Panc1 (cell line): ENCODE measurements around the gene INHA. TPM values are rescaled to one million over a fixed set of nuclear protein-coding genes. Genes with fewer than 3 reads are reported as not detected.

Experiments used
- ATAC-seq: fragments of 200-7000 bp; cut with Tn5 transposase; 2 replicates; pipeline ENCODE4 v1.9.1; 2020; ENCODE audit warnings: mild to moderate bottlenecking, moderate library complexity
- Bru-seq: library from RNA; stranded (reverse); fragments of 400-500 nt; gene quantifications from one replicate; lab custom pipeline; 2021; lab: Mats Ljungman, UMichigan
- BruChase-seq, 2 experiments: library from RNA; stranded (reverse); fragments of 400-500 nt; gene quantifications; one replicate each; lab custom pipeline; 2021; lab: Mats Ljungman, UMichigan
- BruUV-seq: library from RNA; stranded (reverse); fragments of 400-500 nt; replicated peaks from 2 replicates; lab custom pipeline; 2021; lab: Mats Ljungman, UMichigan
- CTCF ChIA-PET: fragments of 300-600 bp; sonication (Branson Sonifier 250); formaldehyde crosslinking; loops from one replicate; lab custom pipeline; 2022; ENCODE audit warnings: antibody characterized with exemption; lab: Charles Lee
- POLR2A ChIA-PET: fragments of 300-600 bp; sonication (Branson Sonifier 250); formaldehyde crosslinking; loops from one replicate; lab custom pipeline; 2022; ENCODE audit warnings: antibody characterized with exemption; lab: Charles Lee
- DNase-seq: peaks from one replicate; pipeline ENCODE4 v3.0.0-alpha.2; 2010; ENCODE audit warnings: low read depth, low spot score
- H3K27ac ChIP-seq: 2 replicates; pipeline ENCODE4 v1.5.1; 2011; ENCODE audit warnings: mild to moderate bottlenecking, low read length, inconsistent platforms
- H3K27me3 ChIP-seq: fragments of 200-500 bp; sonication (Bioruptor generic); 2 replicates; pipeline ENCODE4 v1.6.0; 2014; ENCODE audit warnings: low read length, inconsistent platforms; ENCODE audit not compliant: control insufficient read depth, insufficient read depth
- H3K36me3 ChIP-seq: fragments of 200-500 bp; sonication (Bioruptor generic); 2 replicates; pipeline ENCODE4 v1.5.1; 2014; ENCODE audit warnings: inconsistent platforms, mild to moderate bottlenecking, low read length, moderate library complexity; ENCODE audit not compliant: control insufficient read depth, insufficient read depth
- H3K4me1 ChIP-seq: 2 replicates; pipeline ENCODE4 v1.5.1; 2011; ENCODE audit warnings: inconsistent platforms, mild to moderate bottlenecking, low read length, moderate library complexity; ENCODE audit not compliant: control insufficient read depth, insufficient read depth
- H3K4me3 ChIP-seq, 2 experiments: 2 replicates each; pipeline ENCODE4 v1.5.1; 2011 to 2012; ENCODE audit warnings: low read depth in 2 of 2, low read length in 2 of 2, mild to moderate bottlenecking in 2 of 2, inconsistent platforms in 1 of 2, moderate library complexity in 1 of 2
- H3K9me3 ChIP-seq: fragments of 200-500 bp; sonication (Bioruptor generic); 2 replicates; pipeline ENCODE4 v1.5.1; 2014; ENCODE audit warnings: low read depth, mild to moderate bottlenecking, inconsistent platforms, low read length, moderate library complexity; ENCODE audit not compliant: control insufficient read depth, insufficient read depth
- CTCF ChIP-seq: fragments of 450-650 bp; IDR thresholded peaks from 2 replicates; pipeline ENCODE4 v1.5.1; 2017; ENCODE audit warnings: mild to moderate bottlenecking
- POLR2AphosphoS5 ChIP-seq: IDR thresholded peaks from 2 replicates; pipeline ENCODE4 v1.6.1; 2012; ENCODE audit warnings: mild to moderate bottlenecking, low read depth, low read length, moderate library complexity
- REST ChIP-seq, 2 experiments: IDR thresholded peaks; 2 replicates each; pipeline ENCODE4 v1.6.1; 2011 to 2012; ENCODE audit warnings: low read depth in 2 of 2, control low read depth in 1 of 2, low read length in 1 of 2, mild to moderate bottlenecking in 1 of 2, moderate library complexity in 1 of 2; ENCODE audit not compliant: insufficient read depth in 1 of 2
- SIN3A ChIP-seq: IDR thresholded peaks from 2 replicates; pipeline ENCODE4 v1.6.1; 2012; ENCODE audit warnings: low read depth, mild to moderate bottlenecking, low read length, moderate library complexity, borderline replicate concordance; ENCODE audit not compliant: insufficient read depth
- TCF7L2 ChIP-seq: IDR thresholded peaks from 2 replicates; pipeline ENCODE4 v1.6.1; 2011; ENCODE audit warnings: mild to moderate bottlenecking, low read depth, low read length, inconsistent platforms
- in situ Hi-C: cut with HindIII; loops from 2 replicates; pipeline ENCODE4 v1.10.0; 2016; ENCODE audit warnings: low sequenced_read_pairs, low pct_unique_long_range_greater_than_20kb
- intact Hi-C: fragments of 100-400 bp; cut with micrococcal nuclease; formaldehyde crosslinking; loops from one replicate; pipeline ENCODE4 v1.10.0; 2022; ENCODE audit not compliant: unreplicated experiment
- long read RNA-seq: library from polyadenylated mRNA; unstranded; transcript quantifications from one replicate; pipeline ENCODE4 v2.0.0, GENCODE V29; 2021; ENCODE audit not compliant: unreplicated experiment
- polyA plus RNA-seq: library from polyadenylated mRNA; unstranded; fragments of >200 nt; gene quantifications from one replicate; pipeline ENCODE4 v1.2.1, GENCODE V29; 2012; ENCODE audit warnings: missing spikeins; ENCODE audit not compliant: insufficient read length
- total RNA-seq: library from RNA; stranded (reverse); gene quantifications from one replicate; pipeline ENCODE4 v1.2.1, GENCODE V29; 2021; ENCODE audit not compliant: unreplicated experiment

INHA gene
- total RNA-seq = 1.2 TPM
- 2.3 TPM for polyA plus RNA-seq
- percentile 42 among the genes with signal in this experiment for Bru-seq, nascent RNA
- BruChase-seq, experiment 1, labeled RNA remaining after a 2-hour chase = percentile 44 among the genes with signal in this experiment
- percentile 51 among the genes with signal in this experiment for BruChase-seq, experiment 2, labeled RNA remaining after a 6-hour chase
- long read RNA-seq, partial matches to known transcripts = 1 of 2 reads
- long read RNA-seq, other reads (novel, unspliced or antisense) = 1 of 2 reads

- Histone ChIP-seq H3K36me3 (no peaks in the 10 kb centered on the region), H3K27ac (peak within 1 kb of the TSS; percentile 59; the same call in 1 of the 2 replicates), H3K27me3 (no peaks in the 10 kb centered on the region), H3K9me3 (no peaks in the 10 kb centered on the region), H3K4me1 (peaks cover 18% of the 10 kb centered on the region), H3K4me3 (peak within 1 kb of the TSS; percentile 38 to 49)
- DNase-seq = no peak
- no peak for ATAC-seq
- in situ Hi-C loops (no loop called here), intact Hi-C loops (no loop called here)
- POLR2A ChIA-PET = interaction anchor here (1.4 kb wide), 1 partner anchor 25 kb away, joined by 3 read pairs; no protein-coding TSS in a partner anchor
- BruUV-seq = no TSS peak
- CTCF ChIA-PET = interaction anchor here (0.8 kb wide), 1 partner anchor 12 kb away, joined by 3 read pairs; no protein-coding TSS in a partner anchor
- TF ChIP-seq TCF7L2 (no peak), POLR2AphosphoS5 (no peak), SIN3A (no peak), CTCF (no peak), REST (IDR thresholded peaks at IDR 0.05; ENCODE audit: insufficient read depth in 1 of 2, low read depth in 2 of 2, low read length in 1 of 2) (no peak)
These were observed at the start of gene INHA for GRCh38 chr2:219572237-219573001. TSS of gene INHA (plus strand) at chr2:219572310. CDS start at chr2:219572375, 65 bp downstream.

- BruUV-seq = no TSS peak
- no peak for ATAC-seq
These were observed 49.0 kb upstream of the INHA start for GRCh38 chr2:219523031-219523671.

More at GRCh38 chr2:219523031-219523671, 49.0 kb upstream of the INHA start:
- Histone ChIP-seq H3K36me3 (no peaks in the 10 kb centered on the region), H3K9me3 (no peaks in the 10 kb centered on the region), H3K4me3 (no peak overlapping the region), H3K27me3 (no peaks in the 10 kb centered on the region; the same call in 1 of the 2 replicates), H3K27ac (no peak overlapping the region), H3K4me1 (peaks cover 10% of the 10 kb centered on the region)
- no peak for DNase-seq
- ChIA-PET CTCF (interaction anchor here (0.6 to 0.7 kb wide), 2 partner anchors 15 to 420 kb away, joined by 3 read pairs; no protein-coding TSS in a partner anchor), POLR2A (no interaction called here)
- TF ChIP-seq TCF7L2 (no peak), POLR2AphosphoS5 (no peak), REST (IDR thresholded peaks at IDR 0.05; ENCODE audit: insufficient read depth in 1 of 2, low read depth in 2 of 2, low read length in 1 of 2) (no peak), SIN3A (no peak), CTCF (no peak)
- in situ Hi-C loops = no loop called here
- intact Hi-C loops = no loop called here
